HCT116 (cell line): ENCODE data around the gene U2AF1L4. TPM values are rescaled to one million over a fixed set of nuclear protein-coding genes. Genes with fewer than 3 reads are reported as not detected.
A peak's percentile ranks its signal among the peaks of the same experiment; 100 is the strongest.

Source experiments
- ATAC-seq: fragments of 200-7000 bp; cut with Tn5 transposase; 2 replicates; pipeline ENCODE4 v1.9.1; 2020; ENCODE audit warnings: mild to moderate bottlenecking, moderate library complexity
- BruUV-seq: library from RNA; stranded (reverse); fragments of 400-500 nt; replicated peaks from 2 replicates; lab custom pipeline; 2021; lab: Mats Ljungman, UMichigan
- CTCF ChIA-PET: fragments of 300-600 bp; sonication (Branson Sonifier 250); formaldehyde crosslinking; loops from one replicate; lab custom pipeline; 2021; ENCODE audit warnings: antibody characterized with exemption; lab: Charles Lee
- POLR2A ChIA-PET: fragments of 300-600, 350-600 bp; sonication (Branson Sonifier 250); formaldehyde crosslinking; loops from one replicate; lab custom pipeline; 2021; ENCODE audit warnings: antibody characterized with exemption; lab: Charles Lee
- RAD21 ChIA-PET, 2 experiments: fragments of 300-600 bp; sonication (Branson Sonifier 250); formaldehyde crosslinking; loops; one replicate each; lab custom pipeline; 2023; ENCODE audit warnings: low total read pairs in 2 of 2; ENCODE audit not compliant: uncharacterized antibody in 2 of 2, unreplicated experiment in 2 of 2, low non-redundant PET in 1 of 2; lab: Charles Lee
- DNase-seq: peaks from one replicate; pipeline ENCODE4 v3.0.0-alpha.2; 2010; ENCODE audit warnings: low read depth, low spot score
- H2AFZ ChIP-seq: fragments of 200-600 bp; shearing (Covaris generic), sonication (generic); 2 replicates; pipeline ENCODE4 v1.6.1; 2017; ENCODE audit warnings: low read depth, mixed run types, mixed read lengths, antibody characterized with exemption, low read length; ENCODE audit not compliant: poor library complexity, severe bottlenecking
- H3K27ac ChIP-seq: 2 replicates; pipeline ENCODE4 v1.5.1; 2012; ENCODE audit warnings: low read depth, low read length
- H3K27me3 ChIP-seq: fragments of 200-600 bp; sonication (generic); 2 replicates; pipeline ENCODE4 v1.6.1; 2016; ENCODE audit warnings: mixed run types, low read length, mixed read lengths; ENCODE audit not compliant: insufficient read depth
- H3K36me3 ChIP-seq, 2 experiments: fragments of 200-500 bp in 1 of 2; fragments of 200-600 bp in 1 of 2; sonication (Bioruptor generic) in 1 of 2; sonication (generic) in 1 of 2; 2 replicates each; pipeline versions ENCODE4 v1.5.1 to v1.6.1; 2014 to 2016; ENCODE audit warnings: low read length in 2 of 2, inconsistent platforms in 1 of 2, mixed read lengths in 1 of 2, mixed run types in 1 of 2; ENCODE audit not compliant: insufficient read depth in 2 of 2, control insufficient read depth in 1 of 2
- H3K4me1 ChIP-seq, 2 experiments: fragments of 200-600 bp in 1 of 2; sonication (generic) in 1 of 2; 2 replicates each; pipeline versions ENCODE4 v1.5.1 to v1.6.1; 2012 to 2017; ENCODE audit warnings: low read length in 2 of 2, inconsistent platforms in 1 of 2, mild to moderate bottlenecking in 1 of 2, mixed read lengths in 1 of 2, mixed run types in 1 of 2, moderate library complexity in 1 of 2; ENCODE audit not compliant: insufficient read depth in 2 of 2, control insufficient read depth in 1 of 2
- H3K4me2 ChIP-seq: fragments of 200-600 bp; sonication (generic); 2 replicates; pipeline ENCODE4 v1.6.1; 2017; ENCODE audit warnings: mixed run types, low read length, mixed read lengths
- H3K4me3 ChIP-seq, 2 experiments: fragments of 200-600 bp in 1 of 2; sonication (generic) in 1 of 2; replicated peaks in 1 of 2; 2 replicates each; pipeline ENCODE4 v1.5.1; 2011 to 2016; ENCODE audit warnings: low read length in 2 of 2, control low read depth in 1 of 2, low read depth in 1 of 2, mild to moderate bottlenecking in 1 of 2, mixed read lengths in 1 of 2, mixed run types in 1 of 2
- H3K79me2 ChIP-seq: fragments of 200-600 bp; sonication (generic); 2 replicates; pipeline ENCODE4 v1.6.1; 2017; ENCODE audit warnings: mild to moderate bottlenecking, mixed run types, low read length, moderate library complexity, mixed read lengths; ENCODE audit not compliant: insufficient read depth
- H3K9ac ChIP-seq: fragments of 200-600 bp; sonication (generic); 2 replicates; pipeline ENCODE4 v1.6.1; 2016; ENCODE audit warnings: low read length, mixed read lengths
- H3K9me2 ChIP-seq: fragments of 200-600 bp; sonication (generic), shearing (Covaris generic); 2 replicates; pipeline ENCODE4 v1.6.1; 2017; ENCODE audit warnings: mixed run types, mild to moderate bottlenecking, moderate library complexity; ENCODE audit not compliant: insufficient read depth
- H3K9me3 ChIP-seq, 2 experiments: fragments of 200-500 bp in 1 of 2; fragments of 200-600 bp in 1 of 2; sonication (Bioruptor generic) in 1 of 2; sonication (generic) in 1 of 2; 2 replicates each; pipeline ENCODE4 v1.6.1; 2014 to 2017; ENCODE audit warnings: low read length in 2 of 2, mixed read lengths in 2 of 2, inconsistent platforms in 1 of 2, low read depth in 1 of 2, mild to moderate bottlenecking in 1 of 2, mixed run types in 1 of 2, moderate library complexity in 1 of 2; ENCODE audit not compliant: control insufficient read depth in 1 of 2, insufficient read depth in 1 of 2
- H4K20me1 ChIP-seq: fragments of 200-600 bp; sonication (generic), shearing (Covaris generic); 2 replicates; pipeline ENCODE4 v1.6.1; 2017; ENCODE audit warnings: mixed run types, mild to moderate bottlenecking, moderate library complexity; ENCODE audit not compliant: insufficient read depth
- CBX3 ChIP-seq: IDR thresholded peaks from 2 replicates; pipeline ENCODE4 v1.6.1; 2012; ENCODE audit warnings: low read depth
- FOSL1 ChIP-seq: IDR thresholded peaks from 2 replicates; pipeline ENCODE4 v1.6.1; 2012; ENCODE audit warnings: low read depth
- SP1 ChIP-seq: IDR thresholded peaks from 2 replicates; pipeline ENCODE4 v1.6.1; 2012; ENCODE audit warnings: low read depth
- TCF7L2 ChIP-seq: IDR thresholded peaks from 2 replicates; pipeline ENCODE4 v1.7.0; 2011; ENCODE audit warnings: borderline replicate concordance, inconsistent platforms; ENCODE audit not compliant: insufficient read depth, insufficient read length; ENCODE audit errors: extremely low read depth
- YY1 ChIP-seq: IDR thresholded peaks from 2 replicates; pipeline ENCODE4 v1.6.1; 2011; ENCODE audit warnings: low read length, low read depth, moderate library complexity, mild to moderate bottlenecking; ENCODE audit not compliant: insufficient replicate concordance; ENCODE audit errors: extremely low read depth
- ZFX ChIP-seq: fragments of 450-650 bp; IDR thresholded peaks from 2 replicates; pipeline ENCODE4 v1.6.1; 2017
- ZNF274 ChIP-seq: fragments of 200-500 bp; sonication (Bioruptor generic); IDR thresholded peaks from 2 replicates; pipeline ENCODE4 v1.6.1; 2014; ENCODE audit warnings: mild to moderate bottlenecking, low read depth, low read length, inconsistent platforms
- intact Hi-C: fragments of 100-400 bp; cut with micrococcal nuclease; formaldehyde crosslinking; loops from 2 replicates; pipeline ENCODE4 v1.10.0; 2022
- total RNA-seq: library from RNA; stranded (reverse); gene quantifications from one replicate; pipeline ENCODE4 v1.2.1, GENCODE V29; 2021; ENCODE audit not compliant: unreplicated experiment
- TF ChIP-seq, protein P1 (sequence below): IDR thresholded peaks from 2 replicates; pipeline ENCODE4 v1.6.1; 2012; ENCODE audit warnings: low read depth
- TF ChIP-seq, protein P2 (sequence below): IDR thresholded peaks from 2 replicates; pipeline ENCODE4 v1.6.1; 2012

U2AF1L4 gene
- total RNA-seq, 1 experiment from 2014 or later, result 15.6 TPM

DNA sequence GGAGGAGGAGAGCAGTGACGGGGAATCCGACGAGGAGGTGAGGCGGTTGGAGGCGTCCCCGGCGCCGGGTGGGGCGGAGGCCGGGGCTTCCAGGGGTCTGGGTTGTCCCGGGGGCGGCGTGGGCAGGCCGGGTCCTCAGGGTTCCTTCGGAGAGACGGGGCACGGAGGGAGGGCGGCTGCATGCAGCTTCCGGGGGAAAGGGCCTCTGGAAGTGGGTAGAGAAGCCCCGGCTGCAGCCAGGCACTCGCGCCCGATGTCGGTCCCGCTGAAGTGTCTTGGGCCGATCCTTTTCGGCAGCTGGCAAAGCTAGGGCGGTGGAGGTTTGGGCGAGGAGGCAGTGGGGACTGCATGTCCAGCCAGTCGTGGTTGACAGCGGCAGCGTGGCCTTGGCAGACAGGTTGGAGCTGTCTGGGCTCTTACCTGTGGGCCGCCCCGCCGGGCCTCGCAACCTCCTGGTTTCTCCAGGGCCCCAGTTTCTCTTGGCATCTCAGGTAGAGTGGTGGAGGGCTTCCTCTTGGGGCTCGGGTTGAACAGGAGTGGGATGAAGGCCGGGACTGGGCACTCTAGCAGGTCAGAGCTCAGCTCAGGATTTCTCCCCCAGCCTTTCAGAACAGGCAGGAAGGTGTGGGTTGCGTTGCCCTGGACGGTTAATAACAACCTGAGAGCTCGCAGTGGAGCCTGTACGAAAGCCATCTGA lies 26.7 kb downstream of the U2AF1L4 start:
- Histone ChIP-seq H2AFZ (no peak overlapping the region), H3K27ac (peak overlapping the region; percentile 85), H4K20me1 (no peaks in the 10 kb centered on the region), H3K79me2 (peaks cover 40% of the 10 kb centered on the region), H3K9me3 (no peaks in the 10 kb centered on the region), H3K4me2 (peak overlapping the region; percentile 86), H3K9me2 (no peaks in the 10 kb centered on the region), H3K27me3 (no peaks in the 10 kb centered on the region), H3K36me3 (peaks cover 20 to 31% of the 10 kb centered on the region in 2 experiments; a peak in 3 of 4 replicates), H3K4me3 (peak overlapping the region; percentile 86 to 89), H3K4me1 (peaks cover 16 to 31% of the 10 kb centered on the region in 2 experiments), H3K9ac (peak overlapping the region; percentile 85)
- ChIA-PET POLR2A (interaction anchor here (0.8 kb wide), 1 partner anchor 22 kb away, joined by 3 read pairs; no protein-coding TSS in a partner anchor), CTCF (interaction anchor here (1.3 kb wide), 1 partner anchor 213 kb away, joined by 4 read pairs; no protein-coding TSS in a partner anchor), RAD21 (no interaction called here)
- ATAC-seq, result no peak
- TF ChIP-seq TCF7L2 (no peak), ZNF274 (no peak), CBX3 (no peak), SP1 (no peak), FOSL1 (no peak), ZFX (peak; percentile 76; the same call in 1 of the 2 replicates), YY1 (no peak)
- TF ChIP-seq, protein P1, sequence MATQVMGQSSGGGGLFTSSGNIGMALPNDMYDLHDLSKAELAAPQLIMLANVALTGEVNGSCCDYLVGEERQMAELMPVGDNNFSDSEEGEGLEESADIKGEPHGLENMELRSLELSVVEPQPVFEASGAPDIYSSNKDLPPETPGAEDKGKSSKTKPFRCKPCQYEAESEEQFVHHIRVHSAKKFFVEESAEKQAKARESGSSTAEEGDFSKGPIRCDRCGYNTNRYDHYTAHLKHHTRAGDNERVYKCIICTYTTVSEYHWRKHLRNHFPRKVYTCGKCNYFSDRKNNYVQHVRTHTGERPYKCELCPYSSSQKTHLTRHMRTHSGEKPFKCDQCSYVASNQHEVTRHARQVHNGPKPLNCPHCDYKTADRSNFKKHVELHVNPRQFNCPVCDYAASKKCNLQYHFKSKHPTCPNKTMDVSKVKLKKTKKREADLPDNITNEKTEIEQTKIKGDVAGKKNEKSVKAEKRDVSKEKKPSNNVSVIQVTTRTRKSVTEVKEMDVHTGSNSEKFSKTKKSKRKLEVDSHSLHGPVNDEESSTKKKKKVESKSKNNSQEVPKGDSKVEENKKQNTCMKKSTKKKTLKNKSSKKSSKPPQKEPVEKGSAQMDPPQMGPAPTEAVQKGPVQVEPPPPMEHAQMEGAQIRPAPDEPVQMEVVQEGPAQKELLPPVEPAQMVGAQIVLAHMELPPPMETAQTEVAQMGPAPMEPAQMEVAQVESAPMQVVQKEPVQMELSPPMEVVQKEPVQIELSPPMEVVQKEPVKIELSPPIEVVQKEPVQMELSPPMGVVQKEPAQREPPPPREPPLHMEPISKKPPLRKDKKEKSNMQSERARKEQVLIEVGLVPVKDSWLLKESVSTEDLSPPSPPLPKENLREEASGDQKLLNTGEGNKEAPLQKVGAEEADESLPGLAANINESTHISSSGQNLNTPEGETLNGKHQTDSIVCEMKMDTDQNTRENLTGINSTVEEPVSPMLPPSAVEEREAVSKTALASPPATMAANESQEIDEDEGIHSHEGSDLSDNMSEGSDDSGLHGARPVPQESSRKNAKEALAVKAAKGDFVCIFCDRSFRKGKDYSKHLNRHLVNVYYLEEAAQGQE, result no peak
- TF ChIP-seq, protein P2, sequence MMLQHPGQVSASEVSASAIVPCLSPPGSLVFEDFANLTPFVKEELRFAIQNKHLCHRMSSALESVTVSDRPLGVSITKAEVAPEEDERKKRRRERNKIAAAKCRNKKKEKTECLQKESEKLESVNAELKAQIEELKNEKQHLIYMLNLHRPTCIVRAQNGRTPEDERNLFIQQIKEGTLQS, result no peak
- intact Hi-C loops, result loop anchor here (10.0 kb wide), 1 partner anchor 364 kb away; the partner anchor contains the start of gene FFAR3
- BruUV-seq, result TSS peak; percentile 45
- no peak for DNase-seq
